ENCODE results near the gene NELFB. TPM values are rescaled to one million over a fixed set of nuclear protein-coding genes. Genes with fewer than 3 reads are reported as not detected.

NELFB gene
- polyA plus RNA-seq, 1 donor (not counting 4 experiments of a cell fraction or from before 2014, with no cell fraction given), result 25.1 TPM

DNA sequence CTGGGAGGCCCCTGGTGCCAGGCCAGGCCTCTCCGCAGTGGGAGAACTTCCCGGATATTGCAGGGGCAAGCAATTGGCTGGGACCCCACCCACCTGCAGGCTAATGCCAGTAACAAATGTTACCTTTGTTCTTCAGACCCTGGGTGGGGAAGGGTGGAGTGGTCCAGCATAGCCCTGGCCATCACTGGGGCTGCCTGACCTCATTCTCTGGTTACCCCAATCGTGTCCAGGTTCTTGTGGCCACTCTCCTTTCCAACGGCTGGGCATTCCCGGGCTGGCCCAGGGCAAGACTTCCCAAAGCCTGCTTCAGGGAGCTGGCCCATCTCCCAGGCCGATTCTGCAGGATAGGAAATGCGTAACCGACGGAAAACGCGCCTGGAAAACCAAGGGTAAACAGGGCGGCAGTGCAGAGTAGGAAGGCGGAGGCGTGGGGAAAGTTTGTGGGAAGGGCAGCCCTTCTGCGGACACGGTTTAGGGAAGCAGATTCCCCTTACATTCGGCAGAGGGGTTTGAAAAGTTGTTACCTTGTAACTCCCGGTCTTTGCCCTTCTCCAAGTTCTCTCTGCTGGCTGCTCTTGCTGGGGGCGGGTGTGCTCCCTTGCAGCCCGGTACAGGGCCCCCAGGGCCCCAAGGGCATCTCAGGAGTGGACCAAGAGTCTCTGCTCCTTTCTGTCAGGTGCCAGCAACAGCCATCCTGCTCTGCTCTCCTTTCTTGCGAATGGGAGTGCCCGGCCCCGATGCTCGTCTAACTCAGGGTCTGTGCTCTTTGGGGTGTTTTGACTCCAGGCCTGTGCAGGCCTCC lies 43.5 kb downstream of the NELFB start:
- no peak overlapping the region for H2AFZ ChIP-seq (ENCODE audit: control insufficient read depth, low read length)
- H4K20me1 ChIP-seq (ENCODE audit: control insufficient read depth, extremely low read depth, insufficient read depth, low read length), result no peaks in the 10 kb centered on the region
- H3K79me2 ChIP-seq (ENCODE audit: control insufficient read depth, insufficient read depth, low read length), result no peaks in the 10 kb centered on the region
- no peak overlapping the region for H3K4me3 ChIP-seq (ENCODE audit: control insufficient read depth in 2 of 3, extremely low read depth in 1 of 3, insufficient read depth in 2 of 3, low read depth in 1 of 3, low read length in 3 of 3)
- peaks cover 21% of the 10 kb centered on the region for H3K27me3 ChIP-seq (ENCODE audit: control insufficient read depth, extremely low read depth, insufficient read depth, low read length)
- no peak overlapping the region for H3K4me2 ChIP-seq (ENCODE audit: control insufficient read depth, extremely low read depth, insufficient read depth, low read depth, low read length)
- FAIRE-seq (no peak), DNase-seq (ENCODE audit: low read depth, low spot score) (no peak)
- dilution Hi-C loops (cut with MboI; ENCODE audit: extremely low pct_ligation_motif_present, low sequenced_read_pairs), result no loop called here
- no peak overlapping the region for H3K27ac ChIP-seq (ENCODE audit: control insufficient read depth, insufficient read depth, low read length)
- H3K9ac ChIP-seq (ENCODE audit: control insufficient read depth, extremely low read depth, insufficient read depth, low read length), result no peak overlapping the region
- no peak for TF ChIP-seq EZH2 (IDR thresholded peaks at IDR 0.05; ENCODE audit: low read length)
- TF ChIP-seq, protein P1, sequence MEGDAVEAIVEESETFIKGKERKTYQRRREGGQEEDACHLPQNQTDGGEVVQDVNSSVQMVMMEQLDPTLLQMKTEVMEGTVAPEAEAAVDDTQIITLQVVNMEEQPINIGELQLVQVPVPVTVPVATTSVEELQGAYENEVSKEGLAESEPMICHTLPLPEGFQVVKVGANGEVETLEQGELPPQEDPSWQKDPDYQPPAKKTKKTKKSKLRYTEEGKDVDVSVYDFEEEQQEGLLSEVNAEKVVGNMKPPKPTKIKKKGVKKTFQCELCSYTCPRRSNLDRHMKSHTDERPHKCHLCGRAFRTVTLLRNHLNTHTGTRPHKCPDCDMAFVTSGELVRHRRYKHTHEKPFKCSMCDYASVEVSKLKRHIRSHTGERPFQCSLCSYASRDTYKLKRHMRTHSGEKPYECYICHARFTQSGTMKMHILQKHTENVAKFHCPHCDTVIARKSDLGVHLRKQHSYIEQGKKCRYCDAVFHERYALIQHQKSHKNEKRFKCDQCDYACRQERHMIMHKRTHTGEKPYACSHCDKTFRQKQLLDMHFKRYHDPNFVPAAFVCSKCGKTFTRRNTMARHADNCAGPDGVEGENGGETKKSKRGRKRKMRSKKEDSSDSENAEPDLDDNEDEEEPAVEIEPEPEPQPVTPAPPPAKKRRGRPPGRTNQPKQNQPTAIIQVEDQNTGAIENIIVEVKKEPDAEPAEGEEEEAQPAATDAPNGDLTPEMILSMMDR (optimal IDR thresholded peaks at IDR 0.05 in 1 of 3, IDR thresholded peaks at IDR 0.05 in 1 of 3, conservative IDR thresholded peaks at IDR 0.05 in 1 of 3; ENCODE audit: extremely low read depth in 1 of 3, insufficient read depth in 2 of 3, low read length in 3 of 3), result no peak
- peaks cover 18% of the 10 kb centered on the region for H3K4me1 ChIP-seq (ENCODE audit: control insufficient read depth, extremely low read depth, insufficient read depth, low read length)
- no peaks in the 10 kb centered on the region for H3K9me1 ChIP-seq (ENCODE audit: control insufficient read depth, extremely low read depth, insufficient read depth, low read length)
- H3K9me3 ChIP-seq (ENCODE audit: control insufficient read depth, low read depth, low read length), result no peaks in the 10 kb centered on the region
- no peaks in the 10 kb centered on the region for H3K36me3 ChIP-seq (ENCODE audit: control insufficient read depth in 2 of 2, extremely low read depth in 1 of 2, insufficient read depth in 2 of 2, low read length in 2 of 2)

DNA sequence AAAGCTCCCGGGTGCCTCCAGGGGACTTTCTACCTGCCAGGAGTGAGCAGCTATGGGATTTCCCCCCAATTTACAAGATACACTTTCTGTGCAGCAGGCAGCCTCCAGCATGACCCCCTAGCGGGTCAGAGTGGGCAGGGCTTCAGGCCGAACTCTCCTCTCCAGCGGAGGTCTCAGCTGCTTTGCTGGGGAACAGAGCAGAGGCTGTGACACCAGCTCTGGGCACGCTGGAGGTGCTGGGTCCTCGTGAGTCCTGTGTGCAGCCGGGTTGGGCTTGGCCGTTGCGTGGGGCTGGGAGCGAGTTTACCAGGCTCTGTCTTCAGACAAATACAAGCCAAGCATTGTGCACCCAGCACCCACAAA lies 44.1 kb downstream of the NELFB start:
- Histone ChIP-seq H3K27me3 (ENCODE audit: control insufficient read depth, extremely low read depth, insufficient read depth, low read length) (peaks cover 17% of the 10 kb centered on the region), H3K27ac (ENCODE audit: control insufficient read depth, insufficient read depth, low read length) (no peak overlapping the region), H3K4me3 (ENCODE audit: control insufficient read depth in 2 of 3, extremely low read depth in 1 of 3, insufficient read depth in 2 of 3, low read depth in 1 of 3, low read length in 3 of 3) (no peak overlapping the region), H3K36me3 (ENCODE audit: control insufficient read depth in 2 of 2, extremely low read depth in 1 of 2, insufficient read depth in 2 of 2, low read length in 2 of 2) (no peaks in the 10 kb centered on the region), H2AFZ (ENCODE audit: control insufficient read depth, low read length) (no peak overlapping the region), H3K9me1 (ENCODE audit: control insufficient read depth, extremely low read depth, insufficient read depth, low read length) (no peaks in the 10 kb centered on the region), H3K4me2 (ENCODE audit: control insufficient read depth, extremely low read depth, insufficient read depth, low read depth, low read length) (no peak overlapping the region), H3K9ac (ENCODE audit: control insufficient read depth, extremely low read depth, insufficient read depth, low read length) (no peak overlapping the region), H3K4me1 (ENCODE audit: control insufficient read depth, extremely low read depth, insufficient read depth, low read length) (peaks cover 19% of the 10 kb centered on the region), H4K20me1 (ENCODE audit: control insufficient read depth, extremely low read depth, insufficient read depth, low read length) (no peaks in the 10 kb centered on the region), H3K9me3 (ENCODE audit: control insufficient read depth, low read depth, low read length) (no peaks in the 10 kb centered on the region), H3K79me2 (ENCODE audit: control insufficient read depth, insufficient read depth, low read length) (no peaks in the 10 kb centered on the region)
- dilution Hi-C loops (cut with MboI; ENCODE audit: extremely low pct_ligation_motif_present, low sequenced_read_pairs), result no loop called here
- no peak for TF ChIP-seq EZH2 (IDR thresholded peaks at IDR 0.05; ENCODE audit: low read length)
- TF ChIP-seq, protein P1 (optimal IDR thresholded peaks at IDR 0.05 in 1 of 3, IDR thresholded peaks at IDR 0.05 in 1 of 3, conservative IDR thresholded peaks at IDR 0.05 in 1 of 3; ENCODE audit: extremely low read depth in 1 of 3, insufficient read depth in 2 of 3, low read length in 3 of 3), result no peak
- no peak for FAIRE-seq
- no peak for DNase-seq (ENCODE audit: low read depth, low spot score)
